WTC11 (cell line): ENCODE results near the gene AANAT. TPM values are rescaled to one million over a fixed set of nuclear protein-coding genes. Genes with fewer than 3 reads are reported as not detected.

Experiments used
- ATAC-seq: fragments of 200-7000 bp; cut with Tn5 transposase; 2 replicates; pipeline ENCODE4 v1.10.0; 2021; ENCODE audit warnings: mild to moderate bottlenecking, moderate library complexity
- CTCF ChIA-PET: fragments of 300-600 bp; sonication (Branson Sonifier 250); formaldehyde crosslinking; loops from one replicate; lab custom pipeline; 2021; ENCODE audit warnings: antibody characterized with exemption; lab: Charles Lee
- POLR2A ChIA-PET: fragments of 350-600 bp; sonication (Branson Sonifier 250); formaldehyde crosslinking; loops from one replicate; lab custom pipeline; 2021; ENCODE audit warnings: antibody characterized with exemption; lab: Charles Lee
- DNase-seq: peaks from one replicate; pipeline ENCODE4 v3.0.0; 2021; ENCODE audit warnings: low spot score
- H3K27ac Mint-ChIP-seq: 2 replicates; pipeline ENCODE4 v1.8.0; 2021; ENCODE audit warnings: mixed read lengths
- H3K27me3 Mint-ChIP-seq: 2 replicates; pipeline ENCODE4 v1.8.0; 2021; ENCODE audit warnings: low read depth, mild to moderate bottlenecking, moderate library complexity, mixed read lengths
- H3K36me3 Mint-ChIP-seq: 2 replicates; pipeline ENCODE4 v1.8.0; 2021; ENCODE audit warnings: mixed read lengths
- H3K4me1 Mint-ChIP-seq: 2 replicates; pipeline ENCODE4 v1.8.0; 2022; ENCODE audit warnings: mixed read lengths
- H3K4me3 Mint-ChIP-seq: 2 replicates; pipeline ENCODE4 v1.8.0; 2021; ENCODE audit warnings: mild to moderate bottlenecking, moderate library complexity, mixed read lengths
- H3K9me3 Mint-ChIP-seq: 2 replicates; pipeline ENCODE4 v1.8.0; 2021; ENCODE audit warnings: mixed read lengths
- AR ChIP-seq: fragments of 250-450 bp; sonication (Bioruptor Pico); IDR thresholded peaks from 2 replicates; pipeline ENCODE4 v1.9.0; 2021; ENCODE audit warnings: mild to moderate bottlenecking
- CBFB ChIP-seq: sonication (generic); formaldehyde crosslinking; IDR thresholded peaks from 2 replicates; pipeline ENCODE4 v1.8.1; 2022; ENCODE audit warnings: mild to moderate bottlenecking, low read depth, missing genetic modification reagents
- E2F1 ChIP-seq: sonication (generic); formaldehyde crosslinking; IDR thresholded peaks from 2 replicates; pipeline ENCODE4 v1.8.0; 2022; ENCODE audit warnings: mild to moderate bottlenecking, missing genetic modification reagents
- E2F5 ChIP-seq: sonication (generic); formaldehyde crosslinking; IDR thresholded peaks from 2 replicates; pipeline ENCODE4 v1.8.1; 2022; ENCODE audit warnings: mild to moderate bottlenecking, moderate library complexity, missing genetic modification reagents
- ELF4 ChIP-seq: sonication (generic); formaldehyde crosslinking; IDR thresholded peaks from 2 replicates; pipeline ENCODE4 v1.8.1; 2022; ENCODE audit warnings: low read depth, mild to moderate bottlenecking, moderate library complexity, missing genetic modification reagents
- HMGA2 ChIP-seq: fragments of 250-450 bp; sonication (Bioruptor Pico); IDR thresholded peaks from 2 replicates; pipeline ENCODE4 v1.4.0; 2021; ENCODE audit warnings: mild to moderate bottlenecking, moderate library complexity
- KAT7 ChIP-seq: sonication (generic); formaldehyde crosslinking; IDR thresholded peaks from 2 replicates; pipeline ENCODE4 v1.8.1; 2023; ENCODE audit warnings: missing genetic modification reagents, mild to moderate bottlenecking, borderline replicate concordance
- NFYB ChIP-seq: sonication (generic); formaldehyde crosslinking; conservative IDR thresholded peaks from 2 replicates; pipeline ENCODE4 v1.8.0; 2022; ENCODE audit warnings: low read depth, missing genetic modification reagents
- SP1 ChIP-seq: sonication (generic); formaldehyde crosslinking; conservative IDR thresholded peaks from 2 replicates; pipeline ENCODE4 v1.8.1; 2022; ENCODE audit warnings: missing genetic modification reagents
- USF1 ChIP-seq: sonication (generic); formaldehyde crosslinking; IDR thresholded peaks from 2 replicates; pipeline ENCODE4 v1.8.0; 2022; ENCODE audit warnings: mild to moderate bottlenecking, missing genetic modification reagents
- ZMAT4 ChIP-seq: fragments of 250-450 bp; sonication (Bioruptor Pico); IDR thresholded peaks from 2 replicates; pipeline ENCODE4 v1.9.0; 2021; ENCODE audit warnings: mild to moderate bottlenecking
- ZNF138 ChIP-seq: sonication (generic); formaldehyde crosslinking; conservative IDR thresholded peaks from 2 replicates; pipeline ENCODE4 v1.8.1; 2022; ENCODE audit warnings: mild to moderate bottlenecking, moderate library complexity, missing genetic modification reagents
- ZNF423 ChIP-seq: fragments of 250-450 bp; sonication (Bioruptor Pico); IDR thresholded peaks from 2 replicates; pipeline ENCODE4 v2.1.2; 2022; ENCODE audit warnings: mild to moderate bottlenecking, moderate library complexity
- ZNF512 ChIP-seq: sonication (generic); formaldehyde crosslinking; IDR thresholded peaks from 2 replicates; pipeline ENCODE4 v1.8.1; 2022; ENCODE audit warnings: missing genetic modification reagents, borderline replicate concordance
- total RNA-seq: library from RNA; stranded (reverse); gene quantifications from 3 replicates; pipeline ENCODE4 v1.2.3, GENCODE V29; 2021
- TF ChIP-seq, protein P1 (sequence below): fragments of 250-450 bp; sonication (Bioruptor Pico); IDR thresholded peaks from 2 replicates; pipeline ENCODE4 v1.9.0; 2021; ENCODE audit warnings: mild to moderate bottlenecking, borderline replicate concordance
- TF ChIP-seq, protein P2 (sequence below): fragments of 250-450 bp; sonication (Bioruptor Pico); conservative IDR thresholded peaks from 2 replicates; pipeline ENCODE4 v1.9.0; 2021; ENCODE audit warnings: mild to moderate bottlenecking
- TF ChIP-seq, protein P3 (sequence below): sonication (generic); formaldehyde crosslinking; IDR thresholded peaks from 2 replicates; pipeline ENCODE4 v1.8.0; 2023; ENCODE audit warnings: missing genetic modification reagents, mild to moderate bottlenecking, borderline replicate concordance

The AANAT gene
- total RNA-seq, 1 experiment from 2014 or later, result 0.17 TPM

GRCh38 chr17:76474238-76474637 lies 6.8 kb downstream of the AANAT start (continued):
- TF ChIP-seq ZMAT4 (CRISPR knock-in tag) (no peak), CBFB (CRISPR knock-in tag) (no peak), USF1 (CRISPR knock-in tag) (no peak), NFYB (CRISPR knock-in tag) (no peak), ELF4 (CRISPR knock-in tag) (no peak), SP1 (CRISPR knock-in tag) (no peak), ZNF423 (CRISPR knock-in tag) (no peak), E2F5 (CRISPR knock-in tag) (no peak), ZNF138 (no peak)
- TF ChIP-seq, protein P1, sequence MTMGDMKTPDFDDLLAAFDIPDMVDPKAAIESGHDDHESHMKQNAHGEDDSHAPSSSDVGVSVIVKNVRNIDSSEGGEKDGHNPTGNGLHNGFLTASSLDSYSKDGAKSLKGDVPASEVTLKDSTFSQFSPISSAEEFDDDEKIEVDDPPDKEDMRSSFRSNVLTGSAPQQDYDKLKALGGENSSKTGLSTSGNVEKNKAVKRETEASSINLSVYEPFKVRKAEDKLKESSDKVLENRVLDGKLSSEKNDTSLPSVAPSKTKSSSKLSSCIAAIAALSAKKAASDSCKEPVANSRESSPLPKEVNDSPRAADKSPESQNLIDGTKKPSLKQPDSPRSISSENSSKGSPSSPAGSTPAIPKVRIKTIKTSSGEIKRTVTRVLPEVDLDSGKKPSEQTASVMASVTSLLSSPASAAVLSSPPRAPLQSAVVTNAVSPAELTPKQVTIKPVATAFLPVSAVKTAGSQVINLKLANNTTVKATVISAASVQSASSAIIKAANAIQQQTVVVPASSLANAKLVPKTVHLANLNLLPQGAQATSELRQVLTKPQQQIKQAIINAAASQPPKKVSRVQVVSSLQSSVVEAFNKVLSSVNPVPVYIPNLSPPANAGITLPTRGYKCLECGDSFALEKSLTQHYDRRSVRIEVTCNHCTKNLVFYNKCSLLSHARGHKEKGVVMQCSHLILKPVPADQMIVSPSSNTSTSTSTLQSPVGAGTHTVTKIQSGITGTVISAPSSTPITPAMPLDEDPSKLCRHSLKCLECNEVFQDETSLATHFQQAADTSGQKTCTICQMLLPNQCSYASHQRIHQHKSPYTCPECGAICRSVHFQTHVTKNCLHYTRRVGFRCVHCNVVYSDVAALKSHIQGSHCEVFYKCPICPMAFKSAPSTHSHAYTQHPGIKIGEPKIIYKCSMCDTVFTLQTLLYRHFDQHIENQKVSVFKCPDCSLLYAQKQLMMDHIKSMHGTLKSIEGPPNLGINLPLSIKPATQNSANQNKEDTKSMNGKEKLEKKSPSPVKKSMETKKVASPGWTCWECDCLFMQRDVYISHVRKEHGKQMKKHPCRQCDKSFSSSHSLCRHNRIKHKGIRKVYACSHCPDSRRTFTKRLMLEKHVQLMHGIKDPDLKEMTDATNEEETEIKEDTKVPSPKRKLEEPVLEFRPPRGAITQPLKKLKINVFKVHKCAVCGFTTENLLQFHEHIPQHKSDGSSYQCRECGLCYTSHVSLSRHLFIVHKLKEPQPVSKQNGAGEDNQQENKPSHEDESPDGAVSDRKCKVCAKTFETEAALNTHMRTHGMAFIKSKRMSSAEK (CRISPR knock-in tag), result no peak
- TF ChIP-seq, protein P2, sequence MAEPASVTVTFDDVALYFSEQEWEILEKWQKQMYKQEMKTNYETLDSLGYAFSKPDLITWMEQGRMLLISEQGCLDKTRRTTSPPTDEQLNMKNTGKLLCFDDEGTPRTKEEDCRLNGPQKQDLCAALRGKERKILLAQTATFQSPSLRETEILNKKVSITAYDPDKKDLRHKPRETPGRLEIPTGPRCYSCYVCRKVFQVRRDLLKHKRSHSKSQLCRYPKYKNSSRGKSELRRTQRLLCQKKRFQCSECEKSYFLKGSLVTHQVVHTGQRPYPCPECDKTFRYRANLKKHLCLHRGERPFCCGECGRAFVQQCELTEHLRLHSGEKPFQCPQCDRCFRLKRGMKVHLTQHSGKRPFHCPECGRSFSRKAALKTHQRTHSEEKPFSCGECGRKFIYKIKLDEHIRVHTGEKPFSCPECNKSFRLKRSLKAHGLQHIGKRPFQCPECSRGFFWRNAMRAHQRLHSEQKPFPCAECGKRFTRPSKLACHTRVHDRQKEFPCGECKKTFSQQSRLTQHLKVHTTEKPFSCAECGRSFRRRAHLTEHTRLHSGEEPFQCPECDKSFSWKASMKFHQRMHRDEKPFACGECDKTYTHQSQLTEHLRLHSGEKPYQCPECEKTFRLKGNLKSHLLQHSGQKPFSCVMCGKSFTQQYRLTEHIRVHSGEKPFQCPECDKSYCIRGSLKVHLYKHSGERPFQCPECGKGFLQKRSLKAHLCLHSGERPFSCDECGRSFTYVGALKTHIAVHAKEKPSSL, result no peak

GRCh38 chr17:76474894-76475293 lies 7.5 kb downstream of the AANAT start:
- H3K27me3 Mint-ChIP-seq, result no peaks in the 10 kb centered on the region
- H3K9me3 Mint-ChIP-seq, result no peaks in the 10 kb centered on the region
- H3K36me3 Mint-ChIP-seq, result peaks cover 4% of the 10 kb centered on the region; the same call in 1 of the 2 replicates
- POLR2A ChIA-PET, result interaction anchor here (0.6 kb wide), 1 partner anchor 293 kb away, joined by 3 read pairs; no protein-coding TSS in a partner anchor
- CTCF ChIA-PET, result interaction anchor here (0.7 to 1.4 kb wide), 4 partner anchors 16 to 48 kb away, joined by 3 to 7 read pairs (median 4); partner anchors contain the start of gene RHBDF2
- ATAC-seq (no peak), DNase-seq (no peak)
- no peak overlapping the region for H3K27ac Mint-ChIP-seq
- H3K4me1 Mint-ChIP-seq, result no peaks in the 10 kb centered on the region
- no peak overlapping the region for H3K4me3 Mint-ChIP-seq
- TF ChIP-seq, protein P3, sequence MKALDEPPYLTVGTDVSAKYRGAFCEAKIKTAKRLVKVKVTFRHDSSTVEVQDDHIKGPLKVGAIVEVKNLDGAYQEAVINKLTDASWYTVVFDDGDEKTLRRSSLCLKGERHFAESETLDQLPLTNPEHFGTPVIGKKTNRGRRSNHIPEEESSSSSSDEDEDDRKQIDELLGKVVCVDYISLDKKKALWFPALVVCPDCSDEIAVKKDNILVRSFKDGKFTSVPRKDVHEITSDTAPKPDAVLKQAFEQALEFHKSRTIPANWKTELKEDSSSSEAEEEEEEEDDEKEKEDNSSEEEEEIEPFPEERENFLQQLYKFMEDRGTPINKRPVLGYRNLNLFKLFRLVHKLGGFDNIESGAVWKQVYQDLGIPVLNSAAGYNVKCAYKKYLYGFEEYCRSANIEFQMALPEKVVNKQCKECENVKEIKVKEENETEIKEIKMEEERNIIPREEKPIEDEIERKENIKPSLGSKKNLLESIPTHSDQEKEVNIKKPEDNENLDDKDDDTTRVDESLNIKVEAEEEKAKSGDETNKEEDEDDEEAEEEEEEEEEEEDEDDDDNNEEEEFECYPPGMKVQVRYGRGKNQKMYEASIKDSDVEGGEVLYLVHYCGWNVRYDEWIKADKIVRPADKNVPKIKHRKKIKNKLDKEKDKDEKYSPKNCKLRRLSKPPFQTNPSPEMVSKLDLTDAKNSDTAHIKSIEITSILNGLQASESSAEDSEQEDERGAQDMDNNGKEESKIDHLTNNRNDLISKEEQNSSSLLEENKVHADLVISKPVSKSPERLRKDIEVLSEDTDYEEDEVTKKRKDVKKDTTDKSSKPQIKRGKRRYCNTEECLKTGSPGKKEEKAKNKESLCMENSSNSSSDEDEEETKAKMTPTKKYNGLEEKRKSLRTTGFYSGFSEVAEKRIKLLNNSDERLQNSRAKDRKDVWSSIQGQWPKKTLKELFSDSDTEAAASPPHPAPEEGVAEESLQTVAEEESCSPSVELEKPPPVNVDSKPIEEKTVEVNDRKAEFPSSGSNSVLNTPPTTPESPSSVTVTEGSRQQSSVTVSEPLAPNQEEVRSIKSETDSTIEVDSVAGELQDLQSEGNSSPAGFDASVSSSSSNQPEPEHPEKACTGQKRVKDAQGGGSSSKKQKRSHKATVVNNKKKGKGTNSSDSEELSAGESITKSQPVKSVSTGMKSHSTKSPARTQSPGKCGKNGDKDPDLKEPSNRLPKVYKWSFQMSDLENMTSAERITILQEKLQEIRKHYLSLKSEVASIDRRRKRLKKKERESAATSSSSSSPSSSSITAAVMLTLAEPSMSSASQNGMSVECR (CRISPR knock-in tag), result no peak
- no peak for TF ChIP-seq ZNF512 (CRISPR knock-in tag)
- TF ChIP-seq HMGA2 (CRISPR knock-in tag), result no peak
- TF ChIP-seq E2F1 (CRISPR knock-in tag), result no peak
- no peak for TF ChIP-seq KAT7 (CRISPR knock-in tag)
- no peak for TF ChIP-seq AR (CRISPR knock-in tag)
